SK-N-DZ (cell line): ENCODE data around the gene FAM219A.
A peak's percentile ranks its signal among the peaks of the same experiment; 100 is the strongest.
"Not testable (repeated sequence)": the region's sequence is repeated elsewhere in the genome, so short reads cannot be mapped to it uniquely, and the experiment has no call there.

Experiments used
- DNase-seq: peaks from one replicate; pipeline ENCODE4 v3.0.0-alpha.2; 2015; ENCODE audit warnings: low spot score

Gene FAM219A

DNA sequence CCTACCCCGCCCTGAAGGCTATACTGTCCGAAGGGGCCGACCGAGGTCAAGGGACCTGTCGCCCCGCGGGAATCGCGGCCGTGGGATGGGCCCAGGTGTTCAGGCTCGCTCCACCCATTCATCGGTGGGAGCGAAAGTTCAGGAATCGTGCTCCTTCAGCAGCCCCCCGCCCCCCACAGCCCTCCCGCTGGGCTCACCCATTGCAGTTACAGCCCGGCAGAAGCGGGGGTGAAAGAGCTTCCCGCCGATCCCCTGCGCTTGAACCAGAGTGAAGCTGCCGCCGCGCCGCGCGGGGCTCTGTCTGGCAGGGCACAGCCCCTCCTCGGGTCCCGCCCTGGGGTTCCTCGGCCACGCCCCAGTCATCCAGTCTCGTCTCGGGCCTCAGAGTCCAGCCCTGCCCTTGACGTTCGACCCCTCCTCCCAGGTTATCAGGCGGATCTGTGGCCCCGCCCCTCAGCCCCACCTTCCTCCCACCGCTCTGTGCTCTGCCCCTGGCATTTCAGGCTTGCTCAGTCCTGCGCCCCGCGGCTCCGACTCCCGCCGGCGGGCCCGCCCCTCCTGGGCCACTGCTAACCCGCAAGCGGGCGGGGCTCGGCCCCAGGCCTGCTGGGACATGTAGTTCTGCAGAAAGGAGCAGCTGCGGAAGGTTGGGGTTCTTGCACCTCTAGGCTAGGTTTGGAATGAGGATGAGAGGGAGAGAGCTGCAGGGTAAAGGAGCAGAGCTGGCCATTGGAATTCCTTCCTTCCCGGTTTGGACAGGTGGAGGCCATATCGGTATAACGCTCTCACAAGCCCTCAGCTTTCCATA lies 81.6 kb downstream of the FAM219A start, which contains the start of gene MYORG:
MYORG (minus strand) TSS at position 303 of the 808 bp plus-strand sequence. CDS start 3,955 bp downstream, outside the sequence.
- peak; percentile 97 for DNase-seq

DNA sequence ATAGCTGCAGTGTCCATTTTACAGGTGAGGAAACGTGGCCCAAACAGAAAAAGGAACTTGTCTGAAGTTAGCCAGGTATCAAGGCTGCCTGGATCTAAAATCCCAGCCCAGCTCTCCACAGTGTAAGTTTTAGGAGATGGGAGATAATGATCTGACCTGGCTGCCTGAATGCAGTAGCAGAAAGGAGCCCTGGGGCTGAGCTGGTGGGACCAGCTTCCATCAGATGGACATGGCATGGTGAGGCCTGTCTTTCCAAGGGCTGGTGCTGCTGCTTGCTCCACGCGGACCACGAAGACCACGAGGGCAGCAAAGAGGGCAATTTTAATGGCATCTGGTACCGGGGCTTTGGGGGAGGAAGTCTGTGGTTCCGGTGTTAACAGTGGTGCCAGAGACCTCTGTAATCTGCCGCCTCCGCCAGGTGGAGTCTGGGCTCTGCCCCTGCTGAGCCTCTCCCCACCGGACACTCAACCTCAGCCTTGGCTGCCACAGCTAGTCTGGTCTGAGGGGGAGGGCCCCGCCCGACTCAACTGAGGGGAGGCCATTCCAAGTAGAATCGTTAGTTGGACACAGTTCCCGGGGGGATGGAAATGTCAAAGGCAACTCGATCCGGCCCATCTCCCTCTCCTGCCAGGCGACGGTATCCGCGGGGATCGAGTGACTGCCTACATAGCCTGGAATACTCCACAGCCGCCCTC lies 82.3 kb downstream of the FAM219A start:
- peak; percentile 59 for DNase-seq

DNA sequence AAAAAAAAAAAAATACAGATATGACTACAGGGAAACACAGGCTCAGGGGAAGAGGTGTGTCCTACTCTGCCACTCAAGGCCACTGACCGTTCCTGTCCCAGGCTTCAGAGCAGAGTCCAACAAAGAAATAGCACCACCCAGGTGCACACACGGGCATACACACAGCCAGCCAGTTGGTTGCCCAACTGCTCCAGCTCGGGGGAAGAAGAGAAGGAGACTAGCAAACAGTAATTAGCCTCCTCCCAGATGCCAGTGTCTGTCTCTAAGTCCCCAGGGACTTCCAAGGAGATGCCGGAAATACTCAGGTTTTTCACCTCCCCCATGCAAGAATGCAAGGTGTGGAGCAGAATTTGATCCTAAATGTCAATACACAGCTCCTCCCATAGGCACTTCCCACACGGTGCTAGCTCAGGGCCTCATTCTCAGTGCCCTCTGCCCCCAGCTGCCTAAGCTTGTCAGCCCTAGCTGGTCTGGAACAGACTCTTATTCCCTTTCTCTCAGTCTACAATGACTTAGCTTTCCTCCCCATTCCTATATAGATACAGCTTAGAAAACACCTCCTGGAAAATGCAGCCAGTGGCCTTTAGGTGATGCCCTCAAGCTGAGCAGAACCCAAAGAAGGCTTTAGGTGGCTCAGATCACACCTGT lies 83.3 kb downstream of the FAM219A start:
- peak; percentile 41 for DNase-seq

DNA sequence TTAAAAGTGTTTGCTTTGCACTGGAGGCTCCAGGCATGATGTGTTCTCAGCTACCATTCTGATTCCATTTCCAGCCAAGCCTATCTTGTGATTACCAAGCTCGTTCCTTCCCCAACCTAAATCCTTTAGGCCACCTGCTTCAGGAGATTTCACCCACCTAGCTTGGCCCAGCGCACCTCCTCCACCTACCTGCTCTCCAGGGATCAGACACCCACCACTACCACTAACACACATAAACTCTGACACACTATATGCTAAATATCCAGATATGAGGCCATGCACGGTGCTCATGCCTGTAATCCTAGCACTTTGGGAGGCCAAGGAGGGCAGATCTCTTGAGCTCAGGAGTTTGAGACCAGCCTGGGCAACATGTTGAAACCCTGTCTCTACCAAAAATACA lies 84.0 kb downstream of the FAM219A start:
- no peak for DNase-seq

DNA sequence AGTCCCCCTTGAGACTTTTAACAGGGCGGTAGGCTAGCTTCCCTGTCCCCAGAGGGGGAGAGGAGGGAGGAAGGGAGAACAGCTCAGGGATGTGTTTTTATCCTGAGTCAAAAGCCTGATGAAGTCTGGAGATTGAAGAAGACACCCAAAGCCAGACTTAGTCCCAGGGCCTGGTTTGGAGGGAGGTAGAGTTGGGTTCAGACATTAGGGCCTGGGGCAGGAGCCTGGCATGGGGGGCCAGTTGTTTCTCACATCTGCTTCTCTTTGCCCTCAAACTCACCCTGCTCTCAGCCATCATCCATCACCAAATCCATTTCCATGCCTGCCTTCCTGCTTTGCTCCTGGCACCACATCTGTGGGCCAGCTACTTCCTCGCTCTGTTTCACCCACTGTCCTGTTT lies 84.6 kb downstream of the FAM219A start:
- no peak for DNase-seq

DNA sequence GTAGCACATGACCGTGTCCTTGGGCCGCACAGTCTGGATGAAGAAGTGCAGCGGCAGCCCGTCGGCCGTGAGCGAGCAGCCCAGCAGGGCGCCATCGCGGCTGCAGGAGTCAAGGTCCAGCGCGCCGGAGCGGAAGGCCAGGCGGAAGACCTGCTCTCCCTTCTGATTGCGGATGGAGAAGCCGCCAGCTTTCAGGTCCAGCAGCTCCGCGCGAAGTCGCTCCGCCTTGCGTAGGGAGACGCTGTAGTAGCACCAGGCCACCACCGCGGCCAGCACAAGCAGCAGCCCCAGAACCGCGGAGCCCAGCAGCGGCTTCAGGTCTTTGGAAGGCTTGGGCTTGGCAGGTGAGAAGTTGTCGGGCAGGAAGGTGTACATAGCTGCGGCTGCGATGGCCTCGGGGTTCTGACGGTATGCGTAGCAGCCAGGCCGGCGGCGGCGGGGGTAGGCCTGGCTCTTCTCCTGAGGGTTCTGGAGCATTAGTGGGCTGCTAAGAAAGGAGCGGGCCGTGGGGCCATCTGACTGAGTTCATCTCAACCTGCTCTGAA lies 85.8 kb downstream of the FAM219A start:
- no peak for DNase-seq

DNA sequence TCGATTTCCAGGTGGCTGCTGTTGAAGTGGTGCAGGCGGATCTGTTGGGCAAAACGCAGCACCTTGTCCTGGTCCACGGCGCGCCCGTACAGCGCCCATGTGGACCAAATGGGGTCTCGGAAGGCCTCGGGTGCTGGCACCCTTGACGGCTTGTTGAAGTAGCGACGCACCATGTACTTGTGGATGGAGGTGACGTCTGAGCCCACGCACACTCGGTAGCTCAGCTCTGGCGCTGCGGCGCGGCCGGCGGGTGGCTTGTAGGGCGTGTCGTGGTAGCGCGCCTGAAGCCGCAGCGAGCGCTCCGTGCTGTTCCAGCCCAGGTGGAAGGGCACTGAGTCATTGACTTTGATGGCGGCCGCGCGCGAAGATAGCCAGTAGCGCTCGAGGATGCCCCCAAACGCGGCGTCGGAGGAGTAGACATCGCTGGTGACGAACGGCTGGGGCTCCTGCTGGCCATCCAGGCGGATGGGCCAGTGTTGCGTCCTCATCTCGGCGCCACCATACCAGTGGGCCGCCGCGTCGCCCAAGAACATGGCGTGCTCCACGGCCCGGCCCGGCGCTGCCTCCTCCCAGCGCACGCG lies 86.4 kb downstream of the FAM219A start:
- no peak for DNase-seq

DNA sequence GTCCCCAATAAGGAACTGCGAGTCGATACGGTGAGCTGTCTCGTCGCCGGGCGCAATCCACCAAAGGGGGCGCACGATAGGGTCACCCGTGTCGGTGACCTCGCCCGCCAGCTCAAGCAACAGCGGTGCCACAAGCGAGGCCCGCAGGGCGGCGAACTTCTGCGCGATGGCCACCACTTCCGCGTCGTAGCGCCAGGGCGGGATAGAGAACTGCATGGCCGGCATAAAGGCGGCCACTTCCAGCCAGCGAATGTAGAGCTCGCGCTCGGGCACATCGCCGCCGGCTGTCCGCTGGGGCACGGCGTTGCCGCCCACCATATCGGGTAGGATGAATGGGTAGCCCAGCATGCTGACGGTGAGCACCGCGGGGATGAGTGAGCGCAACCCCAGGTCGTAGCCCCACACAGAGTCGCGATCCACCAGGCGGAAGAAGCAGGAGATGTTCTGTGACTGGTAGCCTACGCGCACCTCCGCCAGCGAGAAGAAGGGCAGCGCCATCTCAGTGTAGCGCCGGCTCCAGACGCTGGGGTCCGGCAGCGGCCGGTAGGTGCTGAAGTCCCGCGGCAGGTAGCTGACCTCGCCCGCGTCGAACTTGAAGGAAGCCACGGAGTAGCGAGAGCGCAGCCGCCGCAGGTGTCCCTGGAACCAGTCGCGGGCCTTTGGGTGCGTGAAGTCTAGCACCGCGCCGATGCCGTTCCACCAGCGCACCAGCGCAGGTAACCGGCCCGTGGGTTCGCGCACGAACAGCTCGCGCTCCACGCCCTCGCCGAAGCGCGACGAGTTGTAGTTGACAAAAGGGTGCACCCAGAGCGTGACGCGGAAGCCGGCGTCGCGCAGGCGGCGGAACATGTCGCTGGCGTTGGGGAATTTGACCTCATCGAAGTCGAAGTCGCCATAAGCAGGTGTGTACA lies 87.1 kb downstream of the FAM219A start:
- DNase-seq: no peak

DNA sequence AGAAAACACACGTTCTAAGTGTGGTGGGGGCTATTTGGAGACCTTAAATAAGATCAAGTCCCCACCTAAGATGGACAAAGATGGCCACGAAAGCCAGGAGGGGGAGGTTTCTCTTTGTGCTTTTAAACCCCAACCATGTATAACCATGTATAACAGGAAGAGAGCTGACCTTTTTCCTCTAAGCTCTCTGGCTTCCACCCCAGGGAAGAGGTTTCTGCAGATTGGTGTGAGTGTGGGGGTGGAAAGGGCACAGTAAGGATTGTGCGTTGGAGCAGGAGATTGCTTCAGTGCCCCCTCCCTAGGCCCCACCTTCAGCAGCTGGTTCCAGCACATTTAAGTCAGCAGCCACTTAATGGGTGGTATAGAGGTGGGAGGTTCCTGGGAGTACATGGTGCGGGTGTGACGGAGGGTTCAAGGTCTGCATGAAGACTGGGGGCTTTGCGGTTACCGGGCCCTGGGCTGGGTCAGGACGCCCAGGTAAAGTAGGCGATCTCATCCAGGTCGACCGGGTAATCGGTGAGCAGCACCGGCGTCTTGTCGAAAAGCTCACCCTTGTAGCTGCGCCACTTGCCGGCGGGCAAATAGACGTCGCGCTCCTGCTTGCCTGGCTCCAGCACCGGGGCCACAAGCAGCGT lies 87.9 kb downstream of the FAM219A start:
- DNase-seq: no peak

DNA sequence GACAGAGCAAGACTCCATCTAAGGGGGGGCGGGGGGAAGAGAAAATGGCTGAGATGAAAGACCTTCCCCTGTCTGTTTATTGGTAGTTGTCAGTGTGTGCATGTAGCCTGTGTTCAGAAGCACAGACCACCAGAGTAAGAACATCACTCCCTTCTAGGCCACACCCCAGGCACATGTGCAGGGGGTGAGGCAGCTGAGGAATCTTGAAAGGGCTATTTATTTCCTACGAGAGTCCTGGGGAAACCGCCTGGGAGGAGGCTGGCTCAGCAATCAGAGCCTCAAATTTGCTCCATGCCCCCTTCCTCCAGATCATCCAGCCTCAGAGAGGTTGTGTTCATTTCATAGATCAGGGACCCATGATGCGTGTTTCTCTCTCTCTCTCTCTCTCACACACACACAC lies 88.7 kb downstream of the FAM219A start:
- DNase-seq: no peak

DNA sequence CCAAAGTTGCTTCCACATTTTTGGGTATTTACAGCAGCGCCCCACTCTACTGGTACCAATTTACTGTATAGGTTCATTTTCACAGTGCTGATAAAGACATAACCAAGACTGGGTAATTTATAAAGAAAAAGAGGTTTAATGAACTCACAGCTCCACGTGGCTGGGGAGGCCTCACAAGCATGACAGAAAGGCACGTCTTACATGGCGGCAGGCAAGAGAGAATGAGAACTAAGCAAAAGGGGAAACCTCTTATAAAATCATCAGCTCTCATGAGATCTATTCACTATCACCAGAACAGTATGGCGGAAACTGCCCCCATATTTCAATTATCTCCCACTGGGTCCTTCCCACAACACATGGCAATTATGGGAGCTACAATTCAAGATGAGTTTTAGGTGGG lies 89.6 kb downstream of the FAM219A start:
- DNase-seq: not testable (repeated sequence)

DNA sequence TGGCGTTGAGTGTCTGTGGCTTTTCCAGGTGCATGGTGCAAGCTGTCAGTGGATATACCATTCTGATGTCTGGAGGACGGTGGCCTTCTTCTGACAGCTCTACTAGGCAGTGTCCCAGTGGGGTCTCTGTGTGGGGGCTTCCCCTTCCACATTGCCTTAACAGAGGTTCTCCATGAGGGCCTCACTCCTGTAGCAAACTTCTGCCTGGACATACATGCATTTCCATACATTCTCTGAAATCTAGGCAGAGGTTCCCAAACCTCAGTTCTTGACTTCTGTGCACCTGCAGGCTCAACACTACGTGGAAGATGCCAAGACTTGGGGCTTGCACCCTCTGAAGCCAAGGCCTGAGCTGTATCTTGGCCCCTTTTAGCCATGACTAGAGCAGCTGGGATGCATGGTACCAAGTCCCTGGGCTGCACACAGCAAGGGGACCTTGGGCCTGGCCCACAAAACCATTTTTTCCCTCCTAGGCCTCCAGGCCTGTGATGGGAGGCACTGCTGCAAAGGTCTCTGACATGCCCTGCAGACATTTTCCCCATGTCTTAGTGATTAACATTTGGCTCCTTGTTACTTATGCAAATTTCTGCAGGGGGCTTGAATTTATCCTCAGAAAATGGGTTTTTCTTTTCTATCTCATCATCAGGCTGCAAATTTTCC lies 90.5 kb downstream of the FAM219A start:
- not testable (repeated sequence) for DNase-seq

DNA sequence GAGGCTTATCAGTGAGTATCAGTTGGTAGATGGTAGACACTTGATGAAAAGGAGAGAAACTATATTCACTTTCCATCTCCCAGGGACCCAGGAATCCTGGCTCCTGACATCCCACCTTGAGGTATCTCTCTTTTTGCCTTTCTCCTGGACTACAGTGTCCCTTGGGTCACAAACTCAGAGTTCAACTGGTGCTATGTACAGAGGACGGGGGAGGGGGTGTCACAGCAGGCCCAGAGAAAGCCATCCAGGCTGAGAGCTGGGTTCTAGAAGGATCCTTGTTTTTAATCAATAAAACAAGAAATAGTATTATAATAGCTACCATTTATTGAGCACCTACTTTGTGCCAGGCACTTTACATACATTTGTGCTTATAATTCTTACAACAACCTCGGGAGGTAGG lies 92.0 kb downstream of the FAM219A start:
- no peak for DNase-seq

DNA sequence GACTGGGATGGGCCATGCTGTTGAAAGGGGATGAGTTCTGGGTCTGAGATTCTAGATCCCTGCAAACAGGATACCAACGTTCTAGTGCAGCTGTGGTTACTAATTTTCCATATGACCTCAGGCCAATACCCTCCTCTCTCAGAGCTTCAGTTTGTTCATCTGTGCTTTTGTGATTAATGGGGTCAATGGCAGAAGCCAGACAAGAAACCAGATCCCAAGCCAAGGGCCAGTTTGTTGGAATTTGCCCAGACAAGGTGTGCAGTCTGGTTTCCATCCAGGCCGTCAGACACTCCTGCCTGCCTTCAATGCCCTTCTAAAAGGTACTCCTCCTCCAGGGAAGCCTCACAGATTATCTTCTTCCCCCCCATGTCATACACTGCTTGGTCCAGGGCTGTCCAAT lies 93.1 kb downstream of the FAM219A start:
- DNase-seq: no peak

DNA sequence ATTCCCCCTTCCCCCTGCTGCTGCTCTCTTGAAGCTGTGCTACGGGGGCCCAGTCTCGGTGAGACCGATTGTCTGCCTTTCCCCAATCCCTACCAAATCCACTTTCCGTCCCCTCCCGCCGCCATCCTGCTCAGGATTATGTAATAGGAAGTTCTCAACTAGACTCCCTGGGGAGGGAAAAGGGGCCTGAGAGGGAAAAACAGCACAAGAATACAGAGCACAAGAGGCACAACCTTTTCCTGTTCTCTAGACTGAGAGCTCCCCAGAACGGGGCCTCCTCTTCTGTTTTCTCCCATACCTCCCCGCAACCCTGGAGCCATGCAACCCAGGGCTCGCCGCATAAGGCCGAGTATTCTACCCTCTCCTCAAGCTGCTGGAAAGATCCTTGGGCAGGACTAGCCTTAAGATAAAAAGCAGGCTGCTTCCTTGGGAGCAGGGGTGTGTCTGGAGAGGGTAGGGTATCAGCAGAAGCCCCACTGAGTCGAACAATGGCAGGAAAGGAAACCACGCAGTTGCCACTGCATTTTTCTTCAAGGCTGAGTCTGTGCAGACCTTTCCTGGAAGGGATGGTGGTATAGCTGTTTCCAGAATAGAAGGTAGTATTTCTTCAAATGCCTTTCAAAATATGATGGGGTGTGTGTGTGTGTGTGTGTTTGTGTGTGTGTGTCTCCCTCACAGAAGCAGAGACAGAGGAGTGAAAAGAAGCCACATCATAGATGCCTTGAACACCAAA lies 94.6 kb downstream of the FAM219A start:
- DNase-seq: no peak

DNA sequence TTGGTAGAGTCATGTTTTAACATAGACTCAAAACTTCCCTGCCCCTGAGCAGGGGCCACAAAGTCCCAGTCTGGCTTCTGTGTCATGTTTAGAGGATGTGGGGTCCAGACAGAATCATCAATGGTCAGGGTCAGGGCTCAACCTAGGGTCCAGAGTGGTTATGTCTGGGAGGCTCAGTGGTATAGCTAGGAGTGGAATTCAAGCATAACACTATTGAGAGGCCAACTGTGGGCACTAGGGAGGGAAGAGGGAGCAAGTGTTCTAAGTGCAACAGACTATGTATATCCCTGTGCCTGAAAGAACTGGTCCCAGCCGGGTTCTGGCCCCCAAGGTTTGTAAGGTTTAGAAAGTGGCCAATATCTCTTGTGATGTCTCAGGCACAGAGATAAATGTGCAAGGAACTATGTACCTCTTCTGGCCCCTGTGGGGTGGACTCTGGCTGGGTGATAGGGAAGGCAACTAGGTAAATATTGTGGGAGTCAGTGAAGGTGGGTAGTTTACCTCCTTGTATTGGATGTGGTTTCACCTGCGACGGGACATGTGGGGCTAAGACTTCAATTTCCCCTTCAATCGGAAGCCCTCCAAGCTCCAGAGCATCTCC lies 95.7 kb downstream of the FAM219A start:
- DNase-seq: no peak

DNA sequence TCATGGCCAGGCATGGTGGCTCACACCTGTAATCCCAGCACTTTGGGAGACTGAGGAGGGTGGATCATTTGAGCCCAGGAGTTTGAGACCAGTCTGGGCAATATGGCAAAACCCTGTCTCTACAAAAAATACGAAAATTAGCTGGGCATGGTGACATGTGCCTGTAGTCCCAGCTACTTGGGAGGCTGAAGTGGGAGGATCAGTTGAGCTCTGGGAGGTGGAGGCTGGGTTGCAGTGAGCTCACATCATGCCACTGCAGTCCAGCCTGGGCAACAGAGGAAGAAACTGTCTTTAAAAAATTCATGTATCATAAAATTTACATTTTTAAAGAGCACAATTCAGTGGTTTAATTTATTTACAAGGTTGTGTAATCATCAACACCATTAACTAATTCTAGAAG lies 105.4 kb downstream of the FAM219A start:
- not testable (repeated sequence) for DNase-seq

DNA sequence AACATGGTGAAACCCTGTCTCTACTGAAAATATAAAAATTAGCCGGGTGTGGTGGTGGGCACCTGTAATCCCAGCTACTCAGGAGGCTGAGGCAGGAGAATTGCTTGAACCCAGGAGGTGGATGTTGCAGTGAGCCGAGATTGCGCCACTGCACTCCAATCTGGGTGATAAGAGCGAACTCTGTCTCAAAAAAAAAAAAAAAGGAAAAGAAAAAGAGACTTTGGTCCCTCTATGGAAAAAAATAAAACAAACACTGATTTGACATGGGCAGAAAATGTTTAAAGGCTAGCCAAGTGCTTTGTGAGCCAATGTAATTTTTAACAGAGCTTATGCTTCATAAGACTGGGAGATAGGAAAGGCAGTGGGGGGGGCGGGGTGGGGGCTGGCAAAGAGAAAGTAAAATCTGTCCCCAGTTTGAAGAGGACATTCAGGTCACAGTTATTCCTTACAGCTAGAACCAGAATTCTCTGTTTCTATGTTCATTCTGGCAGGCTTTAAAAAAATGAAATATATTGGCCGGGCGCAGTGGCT lies 106.2 kb downstream of the FAM219A start:
- DNase-seq: not testable (repeated sequence)
